Breast epithelium (tissue), 4 donors: Measurements from ENCODE around the gene ATG7. TPM values are rescaled to one million over a fixed set of nuclear protein-coding genes. Genes with fewer than 3 reads are reported as not detected.
A peak's percentile ranks its signal among the peaks of the same experiment; 100 is the strongest.

Experiments
- DNase-seq, 2 donors: peaks; one replicate each; pipeline ENCODE4 v3.0.0-alpha.2; 2019; ENCODE audit warnings: low spot score in 2 of 2
- H3K27ac ChIP-seq, 2 donors: fragments of 200-600 bp; sonication (generic) in 1 of 2; one replicate each; pipeline ENCODE4 v1.5.1; 2016 to 2019; ENCODE audit warnings: mild to moderate bottlenecking in 1 of 2
- H3K27me3 ChIP-seq, 2 donors: fragments of 200-600 bp; sonication (generic) in 1 of 2; one replicate each; pipeline versions ENCODE4 v1.5.1 to v1.6.0; 2017 to 2019; ENCODE audit warnings: control low read depth in 1 of 2, mild to moderate bottlenecking in 1 of 2
- H3K36me3 ChIP-seq: fragments of 200-600 bp; one replicate; pipeline ENCODE4 v1.5.1; 2019
- H3K4me1 ChIP-seq, 2 donors: fragments of 200-600 bp; sonication (generic); one replicate each; pipeline ENCODE4 v1.5.1; 2016 to 2019; ENCODE audit warnings: control low read depth in 1 of 2
- H3K4me3 ChIP-seq, 3 donors: fragments of 200-600 bp; sonication (generic); 1 replicate in 2 of 3; 2 replicates in 1 of 3; pipeline ENCODE4 v1.5.1; 2016 to 2019; ENCODE audit warnings: mild to moderate bottlenecking in 3 of 3, moderate library complexity in 2 of 3
- H3K9me3 ChIP-seq, 2 donors: fragments of 200-600 bp; sonication (generic) in 1 of 2; one replicate each; pipeline ENCODE4 v1.5.1; 2016 to 2019; ENCODE audit warnings: control low read depth in 1 of 2
- POLR2A ChIP-seq: fragments of 450-650 bp; IDR thresholded peaks from one replicate; pipeline ENCODE4 v1.6.1; 2016; ENCODE audit warnings: antibody characterized with exemption, mild to moderate bottlenecking, moderate library complexity
- POLR2AphosphoS5 ChIP-seq, 3 donors: sonication (generic); formaldehyde crosslinking; IDR thresholded peaks; one replicate each; pipeline ENCODE4 v1.6.1; 2017; ENCODE audit warnings: antibody characterized with exemption in 3 of 3
- intact Hi-C: fragments of 100-400 bp; cut with DNase I; formaldehyde crosslinking; loops from one replicate; pipeline ENCODE4 v1.15.1; 2023; ENCODE audit warnings: low total_unique reads
- total RNA-seq, 3 donors: library from RNA; depleted of rRNA; stranded (reverse); fragments of >200 nt; gene quantifications; one replicate each; pipeline ENCODE4 v1.1.0, GENCODE V29; 2016
- TF ChIP-seq, protein P1 (sequence below), 3 donors: fragments of 450-650 bp; IDR thresholded peaks; one replicate each; pipeline ENCODE4 v1.5.1; 2016 to 2017; ENCODE audit warnings: antibody characterized with exemption in 3 of 3, mild to moderate bottlenecking in 3 of 3, moderate library complexity in 3 of 3

Gene ATG7
- total RNA-seq, 3 donors from 2014 or later = 64.9 to 81.9 (median 75.5) TPM

DNA sequence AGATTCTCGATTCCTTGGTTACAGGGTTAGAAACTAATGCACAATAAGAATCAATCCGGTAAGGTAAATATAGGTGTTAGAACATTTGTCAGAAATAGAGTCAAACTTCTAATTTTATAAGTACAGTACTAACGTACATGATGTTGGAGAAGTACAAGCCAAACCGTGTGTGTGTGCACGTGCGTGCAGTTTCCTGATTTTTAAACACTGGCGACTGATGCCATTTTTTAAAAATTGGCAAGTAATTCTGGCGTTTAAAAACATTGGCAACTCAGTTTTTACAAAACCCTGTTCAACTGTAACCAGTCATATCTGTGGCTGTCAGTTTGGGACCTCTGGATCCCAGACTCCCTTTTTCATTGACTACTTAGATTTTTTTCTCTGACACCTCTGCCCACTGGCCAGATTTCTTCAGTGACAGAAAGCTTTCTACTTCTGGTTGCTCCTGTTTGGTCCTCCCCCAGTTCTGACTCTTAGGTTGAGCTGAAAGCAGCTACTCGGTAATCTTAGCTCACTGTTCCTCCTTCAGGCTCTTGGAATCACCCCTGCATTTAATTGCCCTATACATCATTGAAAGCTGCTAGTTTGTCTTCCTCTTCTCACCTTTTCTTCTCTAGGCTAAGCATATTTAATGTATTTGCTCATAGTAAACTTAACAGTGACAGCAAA is 843 bp downstream of the ATG7 start:
- intact Hi-C loops = no loop called here
- peak overlapping the region; percentile 92 for H3K27ac ChIP-seq
- TF ChIP-seq, protein P1, sequence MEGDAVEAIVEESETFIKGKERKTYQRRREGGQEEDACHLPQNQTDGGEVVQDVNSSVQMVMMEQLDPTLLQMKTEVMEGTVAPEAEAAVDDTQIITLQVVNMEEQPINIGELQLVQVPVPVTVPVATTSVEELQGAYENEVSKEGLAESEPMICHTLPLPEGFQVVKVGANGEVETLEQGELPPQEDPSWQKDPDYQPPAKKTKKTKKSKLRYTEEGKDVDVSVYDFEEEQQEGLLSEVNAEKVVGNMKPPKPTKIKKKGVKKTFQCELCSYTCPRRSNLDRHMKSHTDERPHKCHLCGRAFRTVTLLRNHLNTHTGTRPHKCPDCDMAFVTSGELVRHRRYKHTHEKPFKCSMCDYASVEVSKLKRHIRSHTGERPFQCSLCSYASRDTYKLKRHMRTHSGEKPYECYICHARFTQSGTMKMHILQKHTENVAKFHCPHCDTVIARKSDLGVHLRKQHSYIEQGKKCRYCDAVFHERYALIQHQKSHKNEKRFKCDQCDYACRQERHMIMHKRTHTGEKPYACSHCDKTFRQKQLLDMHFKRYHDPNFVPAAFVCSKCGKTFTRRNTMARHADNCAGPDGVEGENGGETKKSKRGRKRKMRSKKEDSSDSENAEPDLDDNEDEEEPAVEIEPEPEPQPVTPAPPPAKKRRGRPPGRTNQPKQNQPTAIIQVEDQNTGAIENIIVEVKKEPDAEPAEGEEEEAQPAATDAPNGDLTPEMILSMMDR (IDR thresholded peaks at IDR 0.05) = no peak
- TF ChIP-seq POLR2A (no peak), POLR2AphosphoS5 (IDR thresholded peaks at IDR 0.05) (no peak)

DNA sequence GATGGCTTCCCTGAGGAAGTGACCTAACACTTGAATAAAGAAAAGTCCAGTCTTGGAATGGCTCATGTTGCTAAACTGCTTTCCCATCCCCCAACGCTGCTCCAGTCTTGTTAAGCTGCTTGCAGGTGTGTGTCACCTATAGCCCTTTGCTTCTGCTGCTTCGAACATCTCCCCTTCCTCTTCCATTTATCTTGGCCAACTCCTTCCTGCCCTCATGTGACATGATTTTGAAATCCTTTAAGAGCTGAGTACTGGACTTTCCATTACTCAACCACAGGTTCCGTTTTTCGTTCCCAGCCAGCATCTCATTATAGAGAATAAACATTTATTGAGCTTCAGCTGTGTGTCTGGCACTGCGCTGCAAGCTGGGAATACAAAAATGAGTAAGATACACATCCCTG is 1.7 kb downstream of the ATG7 start:
- Histone ChIP-seq H3K27me3 (no peaks in the 10 kb centered on the region), H3K4me1 (peaks cover 7 to 10% of the 10 kb centered on the region in 2 donors), H3K4me3 (peak overlapping the region in 2 of 3 donors; percentile 68 to 88), H3K27ac (no peak overlapping the region), H3K36me3 (no peaks in the 10 kb centered on the region), H3K9me3 (no peaks in the 10 kb centered on the region)
- TF ChIP-seq POLR2A = no peak
- TF ChIP-seq, protein P1 (IDR thresholded peaks at IDR 0.05) = no peak
- TF ChIP-seq POLR2AphosphoS5 (IDR thresholded peaks at IDR 0.05) = no peak
- no peak for DNase-seq
- intact Hi-C loops = no loop called here

More for the DNA sequence above, 843 bp downstream of the ATG7 start:
- no peaks in the 10 kb centered on the region for H3K9me3 ChIP-seq
- no peaks in the 10 kb centered on the region for H3K36me3 ChIP-seq
- DNase-seq = no peak
- no peaks in the 10 kb centered on the region for H3K27me3 ChIP-seq
- H3K4me3 ChIP-seq = peak overlapping the region; percentile 68 to 88 (median 77)
- peaks cover 7 to 10% of the 10 kb centered on the region in 2 donors for H3K4me1 ChIP-seq

DNA sequence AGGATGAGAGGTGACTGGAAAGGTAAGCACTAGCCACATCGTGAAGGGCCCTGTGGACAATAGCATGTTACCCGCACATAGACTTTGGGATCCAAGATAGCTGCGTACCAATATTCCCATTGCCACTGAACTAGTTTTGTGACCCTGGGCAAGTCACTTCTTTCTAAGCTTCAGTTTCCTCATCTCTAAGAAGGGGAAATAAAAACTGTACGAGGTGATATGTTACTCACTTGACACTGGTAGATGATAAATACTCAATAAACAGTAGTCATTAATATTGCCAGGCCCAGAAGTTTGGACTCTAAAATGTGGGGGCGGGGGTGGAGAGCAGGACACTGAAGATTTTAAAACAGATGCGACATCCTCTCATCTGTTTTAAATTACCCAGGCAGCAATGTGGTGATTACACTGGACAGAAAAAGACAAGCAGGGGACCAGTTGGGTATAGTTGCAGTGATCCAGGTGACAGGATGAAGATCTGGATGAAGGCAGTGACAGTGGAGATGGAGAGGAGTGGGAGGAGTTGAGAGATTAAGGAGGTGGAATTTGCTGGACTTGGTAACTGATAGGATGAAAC is 2.5 kb downstream of the ATG7 start:
- intact Hi-C loops = no loop called here
- H3K9me3 ChIP-seq = no peaks in the 10 kb centered on the region
- no peaks in the 10 kb centered on the region for H3K36me3 ChIP-seq
- DNase-seq = no peak
- H3K4me3 ChIP-seq = no peak overlapping the region
- TF ChIP-seq, protein P1 (IDR thresholded peaks at IDR 0.05) = no peak
- H3K27me3 ChIP-seq = no peaks in the 10 kb centered on the region
- peaks cover 7 to 10% of the 10 kb centered on the region in 2 donors for H3K4me1 ChIP-seq
- H3K27ac ChIP-seq = no peak overlapping the region

DNA sequence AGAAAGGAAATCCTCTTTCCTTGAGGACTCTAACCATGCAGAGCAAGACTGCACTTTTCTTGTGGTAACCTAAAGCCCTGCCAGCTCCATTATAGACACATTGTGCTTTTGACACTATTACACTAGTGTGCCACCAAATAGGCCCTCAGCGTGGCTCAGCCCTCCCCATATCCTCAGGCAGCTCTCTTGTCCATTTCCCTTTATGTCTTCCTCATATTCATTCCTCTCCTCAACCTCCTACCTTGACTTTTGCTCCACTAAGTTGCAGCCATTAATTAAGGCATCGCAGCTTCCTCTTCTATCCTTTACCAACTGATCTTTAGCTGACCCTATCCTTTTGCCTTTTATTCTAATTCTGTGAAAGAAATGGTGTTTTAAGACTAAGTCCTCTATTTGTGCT is 3.7 kb downstream of the ATG7 start:
- H3K4me1 ChIP-seq = peaks cover 7 to 10% of the 10 kb centered on the region in 2 donors
- intact Hi-C loops = no loop called here
- H3K27me3 ChIP-seq = no peaks in the 10 kb centered on the region
- no peaks in the 10 kb centered on the region for H3K36me3 ChIP-seq
- DNase-seq = no peak
- TF ChIP-seq POLR2AphosphoS5 (IDR thresholded peaks at IDR 0.05) (no peak), POLR2A (no peak)
- TF ChIP-seq, protein P1 (IDR thresholded peaks at IDR 0.05) = no peak
- H3K9me3 ChIP-seq = no peaks in the 10 kb centered on the region
- H3K4me3 ChIP-seq = no peak overlapping the region
- H3K27ac ChIP-seq = no peak overlapping the region

DNA sequence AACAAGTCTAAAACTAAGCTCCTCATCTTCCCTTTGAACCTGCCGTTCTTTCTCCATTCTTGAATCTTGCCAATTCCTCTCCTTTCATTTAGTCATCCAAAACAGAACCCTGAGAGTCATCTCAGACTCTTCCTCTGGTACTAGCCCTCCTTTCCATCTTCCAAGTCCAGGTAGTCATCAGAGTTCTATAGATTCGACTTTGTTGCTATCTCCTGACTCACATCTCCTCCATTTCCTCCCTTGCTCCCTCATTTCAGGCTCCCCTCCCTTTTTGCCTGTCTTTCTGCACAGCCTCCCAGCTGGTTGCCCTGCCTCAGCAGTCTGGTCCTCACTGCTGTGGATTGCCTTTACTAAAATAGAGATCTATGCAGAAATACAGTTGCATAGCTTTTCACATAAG is 4.7 kb downstream of the ATG7 start:
- Histone ChIP-seq H3K36me3 (no peaks in the 10 kb centered on the region), H3K4me1 (peaks cover 7 to 10% of the 10 kb centered on the region in 2 donors), H3K27ac (no peak overlapping the region), H3K4me3 (no peak overlapping the region), H3K9me3 (no peaks in the 10 kb centered on the region), H3K27me3 (no peaks in the 10 kb centered on the region)
- intact Hi-C loops = no loop called here
- no peak for TF ChIP-seq POLR2AphosphoS5 (IDR thresholded peaks at IDR 0.05)
- TF ChIP-seq, protein P1 (IDR thresholded peaks at IDR 0.05) = no peak
- TF ChIP-seq POLR2A = no peak
- DNase-seq = no peak
